Measurements from ENCODE around the gene KLKB1. TPM values are rescaled to one million over a fixed set of nuclear protein-coding genes. Genes with fewer than 3 reads are reported as not detected.

The KLKB1 gene
- total and polyA plus RNA-seq, 4 donors, result 0.23 to 0.94 (median 0.49) TPM

GRCh38 chr4:186204103-186204559 is 23.2 kb upstream of the KLKB1 start:
- Histone ChIP-seq H3K4me3 (no peak overlapping the region), H3K9ac (ENCODE audit: insufficient read depth in 1 of 2, low read length in 2 of 2) (no peak overlapping the region), H3K4me1 (ENCODE audit: control insufficient read depth in 5 of 5, insufficient read depth in 5 of 5, low read length in 5 of 5) (peaks cover 0 to 14% (median 0%) of the 10 kb centered on the region in 5 donors), H3K36me3 (ENCODE audit: control insufficient read depth in 4 of 4, insufficient read depth in 4 of 4, low read length in 4 of 4) (peaks cover 2 to 7% (median 4%) of the 10 kb centered on the region in 4 donors), H3K9me3 (ENCODE audit: control insufficient read depth in 4 of 4, insufficient read depth in 3 of 4, low read length in 3 of 4) (peaks cover 0 to 3% (median 0%) of the 10 kb centered on the region in 4 donors), H3K27ac (ENCODE audit: low read depth in 1 of 2, low read length in 1 of 2) (peak overlapping the region in 1 of 2 donors; percentile 79), H3K27me3 (ENCODE audit: control insufficient read depth in 3 of 3, insufficient read depth in 3 of 3, low read length in 2 of 3) (no peaks in the 10 kb centered on the region)
- TF ChIP-seq CTCF (IDR thresholded peaks at IDR 0.05; ENCODE audit: control extremely low read depth, extremely low read depth), result no peak
- DNase-seq (peak in 1 of 3 donors; percentile 74), ATAC-seq (ENCODE audit: insufficient read depth, low FRiP score) (no peak)
- 54 to 63% methylated on average over 45 of the region's 45 CpGs for WGBS, 2 donors

GRCh38 chr4:186204686-186205085 is 22.6 kb upstream of the KLKB1 start:
- DNase-seq, result no peak
- no peak overlapping the region for H3K4me3 ChIP-seq
- TF ChIP-seq CTCF (IDR thresholded peaks at IDR 0.05; ENCODE audit: control extremely low read depth, extremely low read depth), result no peak
- H3K36me3 ChIP-seq (ENCODE audit: control insufficient read depth in 4 of 4, insufficient read depth in 4 of 4, low read length in 4 of 4), result peaks cover 5 to 11% (median 8%) of the 10 kb centered on the region in 4 donors
- WGBS, 2 donors, result 77 to 80% methylated on average over 13 of the region's 13 CpGs
- no peak for ATAC-seq (ENCODE audit: insufficient read depth, low FRiP score)
- H3K27me3 ChIP-seq (ENCODE audit: control insufficient read depth in 3 of 3, insufficient read depth in 3 of 3, low read length in 2 of 3), result no peaks in the 10 kb centered on the region
- H3K9me3 ChIP-seq (ENCODE audit: control insufficient read depth in 4 of 4, insufficient read depth in 3 of 4, low read length in 3 of 4), result peaks cover 0 to 3% (median 0%) of the 10 kb centered on the region in 4 donors
- H3K4me1 ChIP-seq (ENCODE audit: control insufficient read depth in 5 of 5, insufficient read depth in 5 of 5, low read length in 5 of 5), result peaks cover 0 to 14% (median 0%) of the 10 kb centered on the region in 5 donors
- no peak overlapping the region for H3K9ac ChIP-seq (ENCODE audit: insufficient read depth in 1 of 2, low read length in 2 of 2)
- H3K27ac ChIP-seq (ENCODE audit: low read depth in 1 of 2, low read length in 1 of 2), result peak overlapping the region in 1 of 2 donors; percentile 64

- H3K4me1 ChIP-seq (ENCODE audit: control insufficient read depth in 5 of 5, insufficient read depth in 5 of 5, low read length in 5 of 5), result peaks cover 0 to 14% (median 0%) of the 10 kb centered on the region in 5 donors
- H3K36me3 ChIP-seq (ENCODE audit: control insufficient read depth in 4 of 4, insufficient read depth in 4 of 4, low read length in 4 of 4), result peaks cover 5 to 14% (median 9%) of the 10 kb centered on the region in 4 donors
- H3K4me3 ChIP-seq, result no peak overlapping the region
- WGBS, 2 donors, result 78 to 88% methylated on average over 8 of the region's 8 CpGs
- ATAC-seq (ENCODE audit: insufficient read depth, low FRiP score) (no peak), DNase-seq (no peak)
- H3K27ac ChIP-seq (ENCODE audit: low read depth in 1 of 2, low read length in 1 of 2), result no peak overlapping the region
- no peak overlapping the region for H3K9ac ChIP-seq (ENCODE audit: insufficient read depth in 1 of 2, low read length in 2 of 2)
- H3K9me3 ChIP-seq (ENCODE audit: control insufficient read depth in 4 of 4, insufficient read depth in 3 of 4, low read length in 3 of 4), result peaks cover 0 to 3% (median 0%) of the 10 kb centered on the region in 4 donors
- no peaks in the 10 kb centered on the region for H3K27me3 ChIP-seq (ENCODE audit: control insufficient read depth in 3 of 3, insufficient read depth in 3 of 3, low read length in 2 of 3)
- TF ChIP-seq CTCF (IDR thresholded peaks at IDR 0.05; ENCODE audit: control extremely low read depth, extremely low read depth), result no peak
These were observed 22.2 kb upstream of the KLKB1 start for GRCh38 chr4:186205156-186205555.
